HG02610 (cell line): ENCODE data around the gene NFS1.

ENCODE experiments used
- ATAC-seq: cut with Tn5 transposase; IDR thresholded peaks from one replicate; pipeline ENCODE4 v1.9.1; 2021; ENCODE audit warnings: mild to moderate bottlenecking, moderate library complexity; ENCODE audit not compliant: unreplicated experiment

Gene NFS1

GRCh38 chr20:35644806-35645205 lies 54.3 kb downstream of the NFS1 start:
- no peak for ATAC-seq

- ATAC-seq: no peak
Measured at GRCh38 chr20:35643045-35643444, 56.1 kb downstream of the NFS1 start.

GRCh38 chr20:35641743-35642142 lies 57.4 kb downstream of the NFS1 start:
- no peak for ATAC-seq

- no peak for ATAC-seq
Measured at GRCh38 chr20:35640724-35641123, 58.4 kb downstream of the NFS1 start.

GRCh38 chr20:35638751-35639150 lies 60.4 kb downstream of the NFS1 start:
- no peak for ATAC-seq

GRCh38 chr20:35637276-35637675 lies 61.9 kb downstream of the NFS1 start:
- ATAC-seq: no peak

- ATAC-seq: no peak
Measured at GRCh38 chr20:35636095-35636494, 63.1 kb downstream of the NFS1 start.

GRCh38 chr20:35635652-35636051 lies 63.5 kb downstream of the NFS1 start:
- ATAC-seq: no peak

GRCh38 chr20:35632539-35633115 lies 66.5 kb downstream of the NFS1 start:
- ATAC-seq: no peak

GRCh38 chr20:35630636-35631035 lies 68.5 kb downstream of the NFS1 start:
- ATAC-seq: no peak

- ATAC-seq: no peak
Measured at GRCh38 chr20:35629427-35630145, 69.6 kb downstream of the NFS1 start.

GRCh38 chr20:35627121-35627520 lies 72.0 kb downstream of the NFS1 start:
- ATAC-seq: no peak

GRCh38 chr20:35626386-35627001 lies 72.7 kb downstream of the NFS1 start:
- no peak for ATAC-seq

GRCh38 chr20:35625584-35626385 lies 73.4 kb downstream of the NFS1 start:
- ATAC-seq: no peak

- no peak for ATAC-seq
Measured at GRCh38 chr20:35621560-35621946, 77.6 kb downstream of the NFS1 start.

- no peak for ATAC-seq
Measured at GRCh38 chr20:35620818-35621559, 78.2 kb downstream of the NFS1 start.

GRCh38 chr20:35619196-35620095 lies 79.7 kb downstream of the NFS1 start:
- peak; percentile 38 for ATAC-seq

- no peak for ATAC-seq
Measured at GRCh38 chr20:35618263-35619131, 80.7 kb downstream of the NFS1 start.
